Measurements from ENCODE around the gene PRDM16.

The PRDM16 gene

DNA sequence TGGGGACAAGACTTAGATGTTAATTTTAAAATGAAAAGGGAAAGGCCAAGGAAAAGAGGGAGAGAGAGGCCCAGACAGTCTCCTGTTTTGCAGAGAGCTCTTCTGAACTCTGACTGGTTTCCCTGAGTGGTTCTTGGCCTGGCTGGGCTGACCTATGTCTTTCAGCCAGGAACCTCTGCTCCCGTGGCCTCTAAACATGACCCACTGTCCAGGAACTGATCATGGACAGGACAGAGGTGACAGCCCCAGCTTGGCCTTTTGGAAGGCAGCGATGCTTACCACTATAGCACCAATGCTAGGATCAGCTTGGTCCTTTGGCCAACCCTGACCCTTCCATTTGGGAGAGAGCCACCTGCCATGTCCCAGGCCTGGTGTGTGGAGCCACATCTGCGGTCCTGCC, 55.2 kb downstream of the PRDM16 start:
- DNase-seq (ENCODE audit: low spot score), result no peak

DNA sequence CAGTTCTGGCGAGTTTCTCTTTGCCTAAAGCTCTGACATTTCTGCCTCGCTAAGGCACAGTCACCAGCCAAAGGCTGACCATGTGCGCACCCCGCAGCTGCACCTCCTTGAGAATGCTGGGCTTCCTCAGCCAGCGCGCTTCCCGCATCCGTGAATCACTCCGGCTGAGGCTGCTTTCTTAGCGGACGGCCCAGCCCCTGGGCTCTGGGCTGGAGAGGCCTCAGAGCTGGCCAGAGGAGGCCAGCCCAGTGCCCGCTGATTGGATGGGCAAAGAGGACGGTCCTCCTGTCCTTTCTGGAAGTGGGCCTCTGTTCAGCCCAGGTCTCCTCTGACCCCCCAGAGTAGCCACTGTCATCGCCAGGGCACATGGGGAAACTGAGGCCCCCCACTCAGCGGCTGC, 56.1 kb downstream of the PRDM16 start:
- no peak for DNase-seq (ENCODE audit: low spot score)

DNA sequence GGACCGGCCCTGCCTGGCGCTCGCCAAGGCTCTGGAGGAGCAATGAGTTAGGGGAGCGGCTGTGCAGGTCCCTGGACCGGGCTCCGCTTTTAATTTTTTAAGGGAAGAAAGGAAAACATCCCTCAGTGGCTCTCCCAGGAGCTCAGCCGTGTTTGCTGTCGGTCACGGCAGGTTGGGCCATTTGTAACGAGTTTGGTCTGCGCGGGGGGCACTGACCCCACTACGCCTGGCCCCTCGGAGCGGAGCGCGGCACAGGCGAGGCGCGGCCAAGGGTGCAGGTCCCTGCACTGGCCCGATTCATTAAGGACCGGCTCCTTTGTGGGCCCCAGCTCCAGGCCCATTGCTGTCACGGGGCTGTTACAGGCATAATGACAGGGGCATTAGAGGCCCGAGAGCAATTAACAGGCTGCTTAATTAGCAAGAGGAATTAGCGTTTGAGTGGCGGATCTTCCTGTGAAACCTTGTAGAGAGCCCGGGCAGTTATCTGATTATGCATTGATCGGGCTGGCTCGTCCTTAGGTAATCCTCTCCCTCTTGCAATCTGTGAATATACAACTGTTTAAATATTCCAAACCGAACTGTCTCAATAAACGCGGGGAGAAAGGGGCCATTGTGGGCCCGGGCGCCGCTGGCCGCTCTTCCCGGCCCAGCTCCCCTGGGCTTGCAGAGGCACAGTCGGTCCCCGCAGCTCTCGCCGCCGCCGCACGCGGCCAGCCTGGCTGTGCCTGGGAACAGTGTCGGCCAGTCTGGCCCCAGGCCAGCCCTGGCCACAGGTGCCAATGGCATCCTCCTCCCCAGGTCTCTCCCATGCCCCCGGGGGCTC, 56.8 kb downstream of the PRDM16 start:
- DNase-seq (ENCODE audit: low spot score), result no peak

DNA sequence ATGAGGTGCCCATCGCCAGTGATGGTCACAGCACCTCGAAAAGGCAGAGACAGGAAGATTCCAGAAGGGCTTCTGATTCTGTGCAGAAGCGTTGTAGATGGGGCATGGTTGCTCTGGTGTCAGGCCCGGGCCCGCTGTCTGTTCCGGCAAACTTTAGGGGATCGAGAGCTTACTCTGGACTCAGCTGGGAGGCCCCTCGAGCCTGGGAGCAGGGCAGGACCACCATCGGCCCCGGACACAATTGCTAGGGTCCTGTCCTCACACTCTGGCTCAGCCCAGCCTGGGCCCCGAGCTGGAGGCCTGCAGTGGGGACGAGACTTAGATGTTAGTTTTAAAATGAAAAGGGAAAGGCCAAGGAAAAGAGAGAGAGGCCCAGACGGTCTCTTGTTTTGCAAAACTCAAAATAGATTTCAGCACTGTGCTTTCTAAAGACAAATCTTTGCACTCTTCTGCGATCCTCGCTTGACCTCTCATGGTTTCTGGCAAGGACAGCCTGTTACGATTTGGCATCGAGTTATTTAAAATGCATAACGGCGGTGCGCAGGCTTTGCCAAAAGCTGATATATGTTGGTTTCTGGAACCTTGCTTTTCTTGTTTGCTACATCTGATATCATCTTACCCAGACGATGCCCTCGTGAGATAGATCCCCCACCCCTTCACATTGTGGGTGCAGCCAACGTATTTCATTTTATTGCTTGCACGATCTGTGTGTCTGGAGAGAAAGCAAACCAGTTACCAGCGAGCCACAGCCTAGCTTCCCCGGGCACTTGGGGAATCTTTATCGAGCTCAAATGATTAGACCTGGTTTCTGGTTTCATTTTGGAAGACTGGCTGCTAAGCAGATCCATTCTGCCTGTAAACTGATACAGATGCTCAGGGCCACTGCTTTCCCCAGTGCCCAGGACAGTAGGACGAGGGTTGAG, 58.0 kb downstream of the PRDM16 start:
- no peak for DNase-seq (ENCODE audit: low spot score)

DNA sequence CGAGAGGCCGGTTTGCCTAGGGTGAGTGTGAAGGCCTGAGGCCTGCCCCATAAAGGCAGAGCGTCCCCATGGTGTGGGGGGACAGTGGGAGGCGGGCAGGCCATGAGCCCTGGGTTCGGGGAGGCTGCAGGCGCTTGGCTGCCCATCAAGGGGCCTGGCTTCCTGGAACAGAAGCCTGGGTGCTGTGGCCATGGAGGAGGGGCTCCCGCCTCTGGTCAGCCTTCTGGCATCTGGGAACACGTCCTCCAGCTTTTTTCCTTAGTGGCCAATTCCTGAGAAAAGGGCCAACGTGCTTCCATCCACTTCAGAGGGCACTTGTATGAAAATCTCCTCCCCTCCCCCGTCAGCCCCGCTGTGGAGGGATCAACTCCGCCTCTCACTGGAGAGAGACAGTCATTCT, 58.7 kb downstream of the PRDM16 start:
- DNase-seq (ENCODE audit: low spot score), result no peak

DNA sequence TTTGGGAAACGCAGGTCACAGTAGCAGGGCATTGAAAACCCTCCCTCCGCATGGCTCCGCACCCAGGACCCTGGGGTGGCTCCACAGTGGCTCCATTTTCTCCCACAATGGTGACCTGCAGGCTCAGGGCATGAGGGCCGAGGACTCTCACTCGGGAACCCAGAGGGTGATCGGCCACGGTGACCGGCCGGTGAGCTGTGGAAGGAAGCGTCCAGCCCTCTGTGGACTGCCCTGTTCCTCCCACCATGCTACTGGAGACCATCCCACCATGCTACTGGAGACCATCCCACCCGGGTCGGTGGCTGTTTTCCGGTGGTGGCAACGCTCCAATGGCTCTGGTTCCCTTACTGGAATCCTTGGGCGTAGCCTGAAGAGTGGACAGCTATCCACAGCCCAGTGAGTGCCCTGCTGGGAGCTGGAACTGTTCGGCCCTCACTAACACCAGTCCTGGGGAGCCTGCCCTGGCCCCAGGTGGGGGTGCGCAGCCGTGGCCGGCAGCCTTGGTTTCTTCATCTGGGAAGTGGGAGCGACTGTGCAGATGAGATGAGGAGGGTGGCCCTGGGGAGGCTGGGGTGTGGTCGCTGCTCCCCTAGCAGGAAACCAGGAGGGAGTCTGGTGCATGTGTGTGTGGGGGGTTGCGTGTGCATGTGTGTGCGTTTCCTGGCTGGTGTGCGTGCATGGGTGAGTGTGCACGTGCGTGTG, 59.6 kb downstream of the PRDM16 start:
- no peak for DNase-seq (ENCODE audit: low spot score)

DNA sequence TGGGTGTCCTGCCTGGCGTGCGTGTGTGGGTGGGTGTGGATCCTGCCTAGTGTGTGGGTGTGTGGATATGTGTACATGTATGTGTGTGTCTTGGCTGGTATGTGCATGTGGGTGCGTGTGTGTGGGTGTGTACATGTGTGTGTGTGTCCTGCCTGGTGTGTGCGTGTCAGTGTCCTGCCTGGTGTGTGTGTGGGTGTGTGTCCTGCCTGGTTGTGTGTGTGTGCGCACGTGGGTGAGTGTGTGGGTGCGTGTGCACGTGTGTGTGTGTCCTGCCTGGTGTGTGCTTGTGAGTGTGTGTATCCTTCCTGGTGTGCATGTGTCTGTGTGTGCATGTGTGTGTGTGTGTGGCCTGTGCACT, 60.1 kb downstream of the PRDM16 start:
- no peak for DNase-seq (ENCODE audit: low spot score)

DNA sequence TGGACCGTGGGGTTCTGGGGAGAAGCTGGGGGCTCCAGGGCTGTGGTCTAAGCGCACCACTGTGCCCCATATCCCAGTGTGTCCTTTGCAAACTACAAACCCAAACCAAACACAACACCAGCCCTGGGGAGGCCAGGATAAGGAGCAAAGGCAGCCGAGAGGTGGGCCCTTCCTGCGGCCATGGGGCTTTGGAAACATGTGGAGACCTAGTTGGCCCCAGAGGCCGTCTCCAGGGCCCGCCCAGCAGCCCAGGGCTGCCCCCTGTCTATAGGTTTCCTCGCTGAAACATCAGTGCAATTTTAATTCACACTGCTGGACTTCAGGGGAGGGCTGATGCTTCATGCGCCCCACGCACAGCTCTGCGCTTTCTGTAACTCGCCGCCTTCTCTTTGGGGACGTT, 61.3 kb downstream of the PRDM16 start:
- DNase-seq (ENCODE audit: low spot score), result no peak

DNA sequence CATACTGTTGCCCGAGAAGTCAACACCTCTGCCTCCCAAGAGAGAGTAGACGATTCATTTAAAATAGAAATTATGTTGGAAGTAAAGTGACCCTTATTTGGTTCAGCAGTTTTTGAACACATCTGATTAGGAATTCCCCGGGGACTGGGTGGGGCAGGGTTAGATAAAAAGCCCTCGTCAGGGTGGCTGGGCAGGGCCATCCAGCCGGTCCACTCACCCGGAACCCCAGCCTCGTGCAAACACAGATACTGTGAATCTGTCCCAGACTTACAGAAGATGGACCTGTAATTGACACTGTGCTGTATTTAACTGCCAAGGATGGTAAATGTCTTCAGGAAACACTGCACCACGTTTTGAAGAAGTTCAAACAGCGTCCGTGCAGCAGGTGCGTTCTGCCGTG, 63.7 kb downstream of the PRDM16 start:
- DNase-seq (ENCODE audit: low spot score), result no peak

DNA sequence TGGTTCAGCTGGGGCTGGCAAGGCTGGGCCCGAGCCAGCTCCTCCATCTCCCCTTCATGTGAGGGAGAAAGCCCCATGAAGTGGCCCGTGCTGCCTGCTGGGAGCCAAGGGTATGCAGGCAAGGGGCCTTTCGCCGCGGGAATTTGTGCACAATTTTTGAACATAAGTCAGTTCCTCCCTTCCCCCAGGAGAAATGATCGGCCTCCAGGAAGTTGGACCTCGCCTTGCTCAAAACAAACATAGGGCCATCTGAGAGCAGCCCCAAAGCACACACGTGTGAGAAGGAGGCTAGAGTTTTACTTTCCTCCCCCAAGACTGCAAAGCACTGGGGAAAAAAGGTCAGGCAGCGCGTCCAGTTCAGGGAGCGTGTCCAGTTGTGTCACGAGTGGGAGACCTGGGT, 64.7 kb downstream of the PRDM16 start:
- DNase-seq (ENCODE audit: low spot score), result no peak

DNA sequence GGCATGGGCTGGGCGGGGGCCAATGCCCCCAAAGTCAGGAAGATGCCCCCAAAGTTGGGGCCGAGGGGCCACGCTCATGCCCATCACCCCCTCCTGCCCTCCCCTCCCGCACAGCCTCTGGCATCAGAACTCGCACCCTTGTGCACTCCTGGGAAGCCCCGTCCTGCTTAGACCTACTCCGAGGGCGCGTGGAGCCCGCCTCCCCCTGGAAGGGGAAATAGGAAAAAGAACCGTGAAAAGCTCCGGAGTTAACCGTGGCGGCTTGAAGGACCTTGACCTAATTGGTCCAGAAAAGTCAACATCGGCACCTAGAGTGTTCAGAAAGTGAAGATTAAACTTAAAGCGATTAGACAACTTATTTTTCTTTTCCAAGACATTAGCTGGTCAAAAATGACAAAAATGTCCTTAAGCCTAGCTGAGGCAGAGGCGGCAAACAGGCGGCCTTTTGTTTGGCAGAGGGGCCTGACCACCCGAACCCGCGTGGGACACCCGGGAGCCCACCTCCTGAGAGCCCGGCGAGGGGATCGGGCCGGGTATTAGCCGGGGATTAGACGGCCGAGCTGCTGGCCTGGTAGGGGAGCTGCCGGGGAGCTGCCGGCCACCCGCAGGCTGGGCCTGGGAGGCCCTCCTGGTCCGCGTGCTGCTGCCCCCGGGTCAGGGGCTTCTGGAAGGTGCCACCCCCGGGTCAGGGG, 65.5 kb downstream of the PRDM16 start:
- no peak for DNase-seq (ENCODE audit: low spot score)

DNA sequence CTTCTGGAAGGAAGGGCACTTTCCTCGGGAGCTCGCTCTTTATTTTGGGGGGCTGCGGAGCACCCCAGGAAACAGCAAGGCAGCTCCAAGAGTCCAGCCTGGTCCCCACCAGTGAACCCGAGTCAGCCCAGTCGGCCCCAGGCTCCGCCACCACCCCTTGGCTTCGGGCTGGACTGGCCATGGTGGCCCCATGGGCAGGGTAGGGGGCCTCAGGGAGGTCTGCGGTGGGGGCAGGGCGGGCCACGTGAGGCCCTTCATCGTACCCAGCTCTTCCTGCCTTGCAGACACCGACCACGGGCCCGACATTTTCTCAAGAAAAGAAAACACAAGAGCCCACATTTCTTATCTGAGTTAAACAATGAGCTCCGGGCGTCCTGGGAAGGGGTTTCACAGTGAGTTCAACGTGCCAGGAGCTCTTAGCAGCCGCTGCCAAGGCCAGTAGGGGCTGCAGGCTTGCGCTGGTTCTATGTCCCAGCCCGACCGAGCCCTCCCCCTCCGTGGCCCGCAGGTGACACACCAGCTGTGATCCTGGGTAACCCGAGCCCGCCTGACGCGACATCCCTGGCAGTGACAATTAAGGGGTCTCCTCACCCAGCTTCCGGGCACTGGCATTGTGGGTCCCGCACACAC, 66.2 kb downstream of the PRDM16 start:
- no peak for DNase-seq (ENCODE audit: low spot score)

DNA sequence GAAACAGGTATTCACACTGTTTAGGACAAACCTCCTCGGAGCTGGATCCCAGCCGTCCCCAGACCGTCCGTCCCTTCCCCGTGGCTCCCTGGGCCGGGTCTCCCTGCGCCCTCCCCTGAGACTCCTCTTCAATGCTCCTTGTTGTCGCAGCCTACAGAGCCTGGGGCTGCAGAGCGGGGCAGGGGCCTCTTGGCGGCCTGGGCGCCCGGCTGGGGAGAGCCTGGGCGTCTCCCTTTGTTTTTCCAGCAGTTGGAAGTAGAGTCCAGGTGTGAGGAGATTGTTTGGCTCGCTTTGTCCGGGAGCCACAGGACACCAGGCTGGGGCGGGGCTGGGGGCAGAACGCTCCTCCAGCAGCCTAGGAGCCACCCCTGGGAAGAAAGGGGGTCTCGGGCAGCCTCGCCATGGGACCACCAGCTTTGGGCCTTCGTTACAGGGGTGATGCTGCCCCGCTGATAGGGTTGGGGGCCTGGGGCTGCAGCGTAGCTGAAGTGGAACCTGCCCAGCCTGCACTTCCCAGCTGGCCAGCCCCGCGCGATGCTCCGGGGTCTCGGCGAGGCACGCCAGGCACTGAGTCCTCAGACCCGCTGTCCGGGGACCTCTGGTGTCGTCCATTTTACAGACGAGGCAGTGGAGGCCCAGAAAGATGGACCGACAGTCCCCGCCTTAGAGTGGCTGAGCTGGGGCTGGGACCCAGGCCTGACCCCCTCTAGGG, 66.9 kb downstream of the PRDM16 start:
- DNase-seq (ENCODE audit: low spot score), result no peak

DNA sequence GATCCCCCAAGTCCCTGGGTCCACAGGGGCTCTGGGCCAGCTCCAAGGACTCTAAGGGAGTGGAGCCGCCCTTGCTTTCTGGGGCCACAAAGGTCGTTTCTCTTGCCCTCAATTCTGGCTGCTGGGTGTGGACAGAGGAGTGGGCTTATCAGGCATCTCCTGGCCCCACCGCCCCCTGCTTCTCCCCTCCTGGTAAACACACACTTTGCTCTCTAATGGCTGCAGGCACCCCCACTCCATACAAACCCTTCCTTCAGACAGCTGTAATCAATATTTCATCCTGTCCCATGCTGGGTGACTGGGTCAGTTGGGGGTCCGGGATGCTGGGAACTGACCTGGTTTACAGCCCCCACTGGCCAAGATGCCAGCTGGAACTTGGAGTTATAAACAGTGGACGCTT, 67.5 kb downstream of the PRDM16 start:
- DNase-seq (ENCODE audit: low spot score), result no peak

DNA sequence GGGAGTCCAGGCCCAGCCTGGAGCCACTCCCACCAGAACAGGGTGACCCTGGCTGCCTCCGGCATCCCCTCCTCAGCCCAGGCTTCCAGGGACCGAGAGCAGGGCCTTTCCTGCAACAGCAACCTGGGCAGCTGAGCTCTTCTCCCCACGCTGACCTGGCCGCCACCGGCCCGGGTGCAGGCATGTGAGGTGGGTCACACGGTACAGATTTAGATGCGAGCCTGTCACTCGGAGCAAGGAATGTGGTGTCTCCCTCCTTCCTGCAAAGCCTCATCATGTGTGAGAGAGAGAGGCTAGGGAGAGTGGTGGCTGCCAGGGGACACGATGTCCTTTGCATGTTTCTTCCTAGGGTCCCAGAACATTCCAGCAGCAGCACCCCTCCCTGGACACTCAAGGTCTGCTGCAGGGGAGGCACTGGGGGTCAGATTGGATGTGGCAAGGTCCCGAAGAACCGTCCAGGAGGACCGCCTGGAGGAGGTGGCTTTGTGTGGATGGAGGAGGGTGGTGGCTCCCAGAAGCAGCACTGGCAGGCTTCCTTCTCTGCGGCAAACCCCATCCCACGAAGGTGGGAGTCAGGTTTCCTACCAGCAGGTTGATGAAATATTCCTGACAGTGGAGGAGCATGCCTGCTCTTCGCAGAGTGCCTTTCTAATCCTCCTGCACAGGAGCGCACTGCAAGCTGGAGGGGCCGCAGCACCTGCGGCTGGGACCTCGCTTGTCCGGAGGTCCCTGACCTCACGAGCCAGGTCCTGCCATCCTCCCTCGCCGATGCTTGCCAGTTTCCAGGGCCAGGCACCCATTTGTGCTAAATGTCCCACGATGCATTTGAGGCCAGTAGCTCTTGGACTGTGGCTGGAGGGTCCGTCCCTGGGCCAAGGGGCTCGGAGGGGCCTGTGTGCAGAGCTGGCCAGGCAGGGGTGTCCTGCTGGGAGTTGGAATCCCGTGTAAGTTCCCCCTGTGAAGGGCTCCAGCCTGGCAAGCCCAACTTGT, 68.4 kb downstream of the PRDM16 start:
- no peak for DNase-seq (ENCODE audit: low spot score)

DNA sequence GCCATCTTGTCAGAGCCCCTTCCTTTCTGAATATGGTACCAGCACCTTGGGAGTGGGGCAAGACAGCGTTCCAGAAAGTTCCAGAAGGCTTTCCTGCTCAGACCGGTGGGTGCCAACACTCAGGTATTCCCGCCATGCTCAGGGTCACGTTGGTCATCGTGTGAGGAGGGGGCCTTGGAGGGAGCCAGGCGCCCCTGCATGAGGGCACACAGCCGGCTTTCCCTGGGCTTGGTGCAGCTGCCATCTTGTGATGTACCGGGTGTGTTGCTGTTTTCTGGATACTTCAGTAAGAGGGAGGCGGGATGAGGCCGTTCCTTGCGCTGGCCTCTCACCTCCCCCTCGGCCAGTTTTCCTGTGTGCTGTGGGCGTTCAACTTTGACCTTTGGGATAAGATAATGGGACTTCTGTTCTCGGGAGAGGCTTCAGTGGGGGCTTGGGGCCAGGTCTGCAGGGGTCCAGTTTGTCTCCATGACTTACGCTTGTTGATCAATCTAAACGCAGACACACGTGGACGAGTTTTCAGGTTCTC, 69.7 kb downstream of the PRDM16 start:
- no peak for DNase-seq (ENCODE audit: low spot score)

DNA sequence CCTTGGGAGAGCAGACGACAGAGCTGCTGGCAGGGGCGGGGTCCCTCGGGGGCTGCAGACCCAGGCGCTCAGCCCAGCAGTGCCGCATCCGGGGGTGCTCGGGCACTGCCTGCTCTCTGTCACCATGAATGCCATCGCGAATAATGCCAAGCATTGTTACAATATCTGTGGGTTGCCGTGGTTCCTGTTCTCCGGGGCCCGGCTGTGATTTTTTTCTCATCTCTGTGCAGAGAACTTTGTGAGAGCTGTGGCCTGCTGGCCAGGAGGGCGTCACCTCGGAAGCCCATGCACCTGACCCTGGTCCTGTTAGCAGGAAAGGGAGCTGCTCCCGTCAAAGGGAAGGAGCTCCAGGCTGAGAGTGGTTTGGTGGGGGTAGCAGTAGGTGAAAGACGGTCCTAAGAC, 70.4 kb downstream of the PRDM16 start:
- no peak for DNase-seq (ENCODE audit: low spot score)

DNA sequence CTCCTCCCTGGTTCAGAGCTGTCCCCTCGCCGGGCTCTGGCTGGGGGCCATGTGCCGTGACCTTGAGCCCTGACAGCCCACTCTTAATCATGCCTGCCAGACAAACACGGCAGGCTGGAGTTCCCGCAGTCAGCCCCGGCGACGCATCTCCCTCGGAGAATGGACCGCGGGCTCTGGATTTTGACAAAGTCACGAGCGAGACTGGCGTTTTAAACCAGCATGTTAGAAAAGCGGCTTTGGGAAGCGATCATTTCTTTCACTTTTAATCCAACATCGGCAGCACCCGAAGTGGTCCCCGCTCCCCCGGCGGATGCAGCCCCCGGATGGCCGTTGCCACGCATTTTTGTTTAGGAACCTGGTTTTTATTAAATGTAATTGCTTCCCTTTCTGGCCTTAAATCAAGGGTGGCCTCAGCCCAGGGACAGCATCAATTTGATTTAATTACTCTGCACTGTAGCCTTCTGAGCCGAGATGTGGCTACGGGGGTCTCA, 70.9 kb downstream of the PRDM16 start:
- no peak for DNase-seq (ENCODE audit: low spot score)

DNA sequence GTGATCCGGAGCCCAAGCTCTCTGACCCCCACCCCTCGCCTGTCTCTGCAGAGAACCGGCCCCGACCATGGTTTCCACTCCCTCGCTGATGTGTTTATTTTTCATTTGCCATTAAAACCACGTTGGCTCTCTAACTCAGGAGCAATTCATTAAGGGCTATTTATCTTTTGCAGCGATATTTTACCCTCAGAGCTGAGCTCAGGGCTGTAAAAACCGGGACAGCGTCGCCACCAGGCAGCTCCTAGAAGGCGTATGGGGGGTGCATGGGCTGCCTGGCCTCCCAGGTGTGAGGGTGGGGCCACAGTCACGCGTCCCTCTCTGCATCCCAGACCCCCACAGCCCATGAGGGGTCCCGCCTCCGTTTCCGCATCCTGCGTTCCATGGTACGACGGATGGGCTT, 71.4 kb downstream of the PRDM16 start:
- DNase-seq (ENCODE audit: low spot score), result no peak
